Loucy (cell line): Measurements from ENCODE around the gene MTHFSD.

Source experiments
- CTCF ChIP-seq: fragments of 200-600 bp; sonication (generic); conservative IDR thresholded peaks from 2 replicates; pipeline ENCODE4 v1.5.1; 2014; ENCODE audit warnings: mild to moderate bottlenecking, antibody characterized with exemption, low read length
- EZH2phosphoT487 ChIP-seq: fragments of 200-600 bp; IDR thresholded peaks from 2 replicates; pipeline ENCODE4 v1.6.1; 2018; ENCODE audit warnings: antibody characterized with exemption, mild to moderate bottlenecking, moderate library complexity, borderline replicate concordance

GRCh38 chr16:86602521-86602920, 47.5 kb upstream of the MTHFSD start:
- TF ChIP-seq CTCF (no peak), EZH2phosphoT487 (no peak)
